Activated CD8-positive, alpha-beta memory T cell treated with anti-CD3 and anti-CD28 coated beads, Interleukin-2, amount 50 U/mL, for 24 hours (primary cell): ENCODE data around the gene RABGGTA.
"Not testable (repeated sequence)": the region's sequence is repeated elsewhere in the genome, so short reads cannot be mapped to it uniquely, and the experiment has no call there.

Experiments used
- DNase-seq: peaks from one replicate; pipeline ENCODE4 v3.0.0-alpha.2; 2020; ENCODE audit errors: extremely low read depth

Gene RABGGTA

DNA sequence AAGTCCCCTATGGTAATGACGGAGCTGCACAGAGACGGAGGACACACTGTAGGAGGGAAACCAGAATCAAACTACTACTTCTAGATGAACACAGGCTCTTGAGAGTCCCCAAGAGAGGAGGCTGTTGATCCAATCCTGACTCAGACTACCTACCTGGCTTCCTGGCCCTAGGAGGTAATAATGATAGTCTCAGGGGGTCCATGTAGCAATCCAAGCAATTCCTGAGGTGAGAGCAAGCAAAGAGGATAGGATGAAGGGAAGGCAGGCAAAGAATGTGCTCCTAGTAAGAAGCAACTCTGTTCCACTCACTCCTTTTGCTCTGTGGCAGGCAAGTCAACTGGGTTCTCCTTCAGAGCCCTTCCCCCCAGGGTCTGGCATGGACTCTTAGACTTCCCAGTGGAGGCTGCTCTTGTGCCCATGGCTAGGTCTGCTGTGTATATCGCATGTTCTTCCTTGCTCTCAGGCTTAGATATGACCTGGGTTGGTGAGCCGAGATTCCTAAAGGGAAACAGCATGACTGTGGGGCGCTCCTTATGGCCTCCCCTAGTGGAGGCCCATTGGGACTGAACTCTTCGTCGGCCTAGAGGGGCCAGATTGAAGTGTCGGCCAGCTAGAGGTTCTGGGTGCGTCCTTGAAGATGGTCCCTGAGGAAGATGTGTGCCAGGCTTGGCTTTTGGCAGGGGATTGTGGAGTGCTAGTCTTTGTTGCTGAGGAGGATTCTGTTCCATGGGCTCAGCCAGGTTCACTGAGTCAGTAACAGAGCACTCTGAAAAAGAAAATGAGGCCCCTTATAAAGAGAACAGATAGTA lies 31.1 kb downstream of the RABGGTA start:
- no peak for DNase-seq

GRCh38 chr14:24238527-24239037 lies 32.8 kb downstream of the RABGGTA start:
- DNase-seq: no peak

DNA sequence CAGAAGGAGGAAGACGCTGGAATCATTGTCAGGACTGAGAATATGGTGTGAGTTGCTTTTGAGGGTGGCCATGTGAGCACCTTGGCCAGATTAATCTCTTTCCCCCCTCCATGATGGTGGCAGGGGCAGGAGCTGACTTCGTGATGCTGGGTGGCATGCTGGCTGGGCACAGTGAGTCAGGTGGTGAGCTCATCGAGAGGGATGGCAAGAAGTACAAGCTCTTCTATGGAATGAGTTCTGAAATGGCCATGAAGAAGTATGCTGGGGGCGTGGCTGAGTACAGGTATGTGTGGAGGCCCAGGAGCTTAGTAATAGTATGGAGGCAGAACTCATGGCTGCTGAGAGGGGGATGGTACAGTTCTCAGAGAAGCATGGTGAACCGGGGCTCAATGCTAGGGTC lies 33.3 kb downstream of the RABGGTA start:
- DNase-seq: no peak

GRCh38 chr14:24237463-24237955 lies 33.9 kb downstream of the RABGGTA start:
- DNase-seq: no peak

- no peak for DNase-seq
Measured at GRCh38 chr14:24236689-24237462, 34.5 kb downstream of the RABGGTA start.

GRCh38 chr14:24235804-24236688 lies 35.4 kb downstream of the RABGGTA start:
- no peak for DNase-seq

DNA sequence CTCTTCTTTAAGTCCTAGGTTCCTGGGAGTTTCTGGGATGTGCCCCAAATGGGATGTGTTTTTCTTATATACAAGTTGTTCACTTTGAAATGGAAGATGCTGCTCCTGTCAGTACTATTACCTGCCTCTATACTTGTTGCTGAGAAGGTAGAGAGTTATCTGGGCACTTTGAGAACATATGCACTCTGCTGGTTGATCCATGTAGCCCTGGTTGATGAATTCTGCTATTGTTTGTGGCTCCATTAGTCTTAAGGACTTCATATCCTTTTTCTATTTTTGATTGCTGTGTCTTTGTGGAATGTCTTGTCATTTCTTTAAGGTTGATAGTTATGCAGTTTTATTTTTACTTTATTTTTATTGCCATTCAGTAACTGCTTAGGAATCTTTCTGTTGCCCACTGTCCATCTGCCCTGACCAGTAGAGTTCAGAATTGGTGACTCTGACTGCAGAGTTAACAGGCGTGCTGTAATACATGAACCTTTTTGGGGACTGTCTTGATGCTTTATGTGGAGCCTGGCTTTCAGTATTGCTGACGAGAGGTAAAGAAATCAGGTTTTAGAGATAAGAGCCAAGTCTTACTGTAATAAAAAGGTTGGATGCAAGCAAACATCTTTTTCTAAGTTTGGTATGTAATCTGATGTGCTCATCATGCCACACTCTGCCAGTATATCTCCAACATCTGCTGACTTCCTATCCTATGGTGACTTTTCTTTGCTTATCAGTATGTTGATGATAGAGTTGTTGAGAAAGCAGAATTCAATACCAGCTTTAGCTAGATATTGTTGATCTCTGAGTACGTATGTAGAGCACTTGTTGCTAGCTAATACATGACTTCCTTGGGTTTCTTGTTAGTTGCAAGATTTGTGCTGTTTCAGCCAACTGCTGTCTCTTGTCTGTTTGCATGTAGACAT lies 37.0 kb downstream of the RABGGTA start:
- no peak for DNase-seq

DNA sequence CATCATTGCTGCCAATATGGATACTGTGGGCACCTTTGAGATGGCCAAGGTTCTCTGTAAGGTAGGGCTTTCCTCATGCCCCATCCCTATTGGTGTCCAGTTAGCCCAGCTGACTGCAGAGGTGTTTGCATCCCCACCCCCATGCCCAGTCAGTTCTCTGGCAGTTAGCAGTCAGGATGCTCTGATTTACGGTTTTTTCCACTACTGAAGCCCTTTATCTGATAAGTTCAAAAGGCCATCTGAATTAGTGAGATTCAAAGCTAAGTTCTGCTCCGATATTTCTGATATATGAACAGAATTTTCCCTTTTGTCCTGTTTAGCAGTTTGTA lies 37.9 kb downstream of the RABGGTA start:
- no peak for DNase-seq

- peak; percentile 35 for DNase-seq
Measured at GRCh38 chr14:24232645-24233537, 38.5 kb downstream of the RABGGTA start, which contains the start of gene GMPR2. GMPR2 (plus strand) TSS chr14:24232929; CDS start chr14:24233254, 325 bp downstream.

GRCh38 chr14:24232121-24232644 lies 39.2 kb downstream of the RABGGTA start, which contains the start of gene NEDD8:
NEDD8 (minus strand) TSS chr14:24232367; CDS start chr14:24232267, 100 bp downstream.
- peak; percentile 83 for DNase-seq

GRCh38 chr14:24231263-24232120 lies 39.9 kb downstream of the RABGGTA start:
- DNase-seq: no peak

DNA sequence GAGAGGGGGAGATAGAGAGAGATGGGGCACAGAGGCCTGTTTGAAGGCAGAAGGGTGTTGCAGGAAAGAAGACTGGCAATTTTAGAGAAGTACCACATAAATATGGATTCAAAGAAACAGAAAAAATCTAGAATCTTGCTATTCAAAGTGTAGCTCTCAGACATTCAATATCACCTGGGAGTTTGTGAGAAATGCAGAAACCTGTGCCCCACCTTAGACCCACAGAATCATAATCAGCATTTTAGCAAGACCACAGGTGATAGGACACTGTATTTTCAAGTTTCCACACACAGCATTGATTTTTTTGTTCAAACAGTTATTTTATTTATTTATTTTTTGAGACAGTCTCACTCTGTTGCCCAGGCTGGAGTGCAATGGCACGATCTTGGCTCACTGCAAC lies 42.5 kb downstream of the RABGGTA start:
- no peak for DNase-seq

GRCh38 chr14:24226473-24226872 lies 44.9 kb downstream of the RABGGTA start:
- no peak for DNase-seq

- no peak for DNase-seq
Measured at GRCh38 chr14:24224618-24225071, 46.8 kb downstream of the RABGGTA start.

GRCh38 chr14:24222987-24223386 lies 48.4 kb downstream of the RABGGTA start:
- not testable (repeated sequence) for DNase-seq

GRCh38 chr14:24219521-24219920 lies 51.9 kb downstream of the RABGGTA start:
- no peak for DNase-seq

GRCh38 chr14:24219080-24219479 lies 52.3 kb downstream of the RABGGTA start:
- DNase-seq: no peak

DNA sequence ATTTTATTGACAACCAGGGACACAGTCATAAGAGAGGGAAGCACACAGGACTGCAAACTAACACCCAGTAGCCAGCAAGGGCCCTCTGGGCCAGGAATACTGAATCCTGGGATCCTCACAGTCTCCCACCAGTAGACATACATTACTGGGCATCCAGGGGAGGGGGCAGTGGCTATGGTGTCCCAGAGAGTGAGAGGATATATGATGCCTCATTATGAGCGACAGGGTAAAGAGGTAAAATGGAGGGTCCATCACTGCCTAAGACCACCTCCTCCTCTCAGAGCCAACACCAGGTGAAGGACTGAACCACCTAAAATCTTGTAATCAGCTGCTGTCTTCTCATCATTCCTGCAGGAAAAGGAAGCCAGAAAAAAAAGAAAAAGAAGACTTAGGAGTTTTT lies 54.5 kb downstream of the RABGGTA start:
- not testable (repeated sequence) for DNase-seq
